ENCODE measurements around the gene DTNBP1. TPM values are rescaled to one million over a fixed set of nuclear protein-coding genes. Genes with fewer than 3 reads are reported as not detected.

DTNBP1 gene
- total RNA-seq, 1 donor from 2014 or later = 18.2 TPM

- TF ChIP-seq POLR2A (IDR thresholded peaks at IDR 0.05) = no peak
- no peak for TF ChIP-seq POLR2AphosphoS5 (IDR thresholded peaks at IDR 0.05; ENCODE audit: insufficient read depth in 1 of 2, low read depth in 1 of 2)
- TF ChIP-seq, protein P1, sequence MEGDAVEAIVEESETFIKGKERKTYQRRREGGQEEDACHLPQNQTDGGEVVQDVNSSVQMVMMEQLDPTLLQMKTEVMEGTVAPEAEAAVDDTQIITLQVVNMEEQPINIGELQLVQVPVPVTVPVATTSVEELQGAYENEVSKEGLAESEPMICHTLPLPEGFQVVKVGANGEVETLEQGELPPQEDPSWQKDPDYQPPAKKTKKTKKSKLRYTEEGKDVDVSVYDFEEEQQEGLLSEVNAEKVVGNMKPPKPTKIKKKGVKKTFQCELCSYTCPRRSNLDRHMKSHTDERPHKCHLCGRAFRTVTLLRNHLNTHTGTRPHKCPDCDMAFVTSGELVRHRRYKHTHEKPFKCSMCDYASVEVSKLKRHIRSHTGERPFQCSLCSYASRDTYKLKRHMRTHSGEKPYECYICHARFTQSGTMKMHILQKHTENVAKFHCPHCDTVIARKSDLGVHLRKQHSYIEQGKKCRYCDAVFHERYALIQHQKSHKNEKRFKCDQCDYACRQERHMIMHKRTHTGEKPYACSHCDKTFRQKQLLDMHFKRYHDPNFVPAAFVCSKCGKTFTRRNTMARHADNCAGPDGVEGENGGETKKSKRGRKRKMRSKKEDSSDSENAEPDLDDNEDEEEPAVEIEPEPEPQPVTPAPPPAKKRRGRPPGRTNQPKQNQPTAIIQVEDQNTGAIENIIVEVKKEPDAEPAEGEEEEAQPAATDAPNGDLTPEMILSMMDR (IDR thresholded peaks at IDR 0.05) = no peak
- H3K9me3 ChIP-seq = no peaks in the 10 kb centered on the region
- intact Hi-C loops (cut with DNase I) = loop anchor here (10.0 kb wide), 1 partner anchor 426 kb away; the partner anchor contains the start of gene MYLIP
- no peaks in the 10 kb centered on the region for H3K36me3 ChIP-seq
- no peak overlapping the region for H3K27ac ChIP-seq
- H3K4me1 ChIP-seq = no peaks in the 10 kb centered on the region
- H3K27me3 ChIP-seq = no peaks in the 10 kb centered on the region
- no peak overlapping the region for H3K4me3 ChIP-seq
- DNase-seq (ENCODE audit: extremely low spot score in 2 of 2) = no peak
Observed at GRCh38 chr6:15698471-15698870, 35.6 kb upstream of the DTNBP1 start.

DNA sequence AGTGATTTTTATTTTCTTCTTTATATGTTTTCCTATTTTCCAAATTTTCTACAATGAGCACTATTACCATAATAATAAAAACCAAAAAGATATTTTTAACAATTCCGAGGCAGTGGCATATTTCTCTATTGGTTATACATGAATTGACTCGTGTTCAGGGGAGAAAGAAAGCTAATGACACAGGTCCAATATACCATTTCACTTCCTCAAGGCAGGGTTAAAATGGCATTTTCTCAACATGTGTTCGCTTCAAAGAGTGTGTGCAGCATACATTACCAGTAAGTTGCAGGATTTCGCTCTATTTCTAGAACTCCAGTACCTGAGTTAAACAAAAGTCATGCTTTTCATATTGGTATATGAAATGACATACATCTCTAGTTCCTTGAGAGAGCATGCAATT lies 35.1 kb upstream of the DTNBP1 start:
- Histone ChIP-seq H3K4me3 (no peak overlapping the region), H3K4me1 (no peaks in the 10 kb centered on the region), H3K36me3 (no peaks in the 10 kb centered on the region), H3K27ac (no peak overlapping the region), H3K27me3 (no peaks in the 10 kb centered on the region), H3K9me3 (no peaks in the 10 kb centered on the region)
- intact Hi-C loops (cut with DNase I) = loop anchor here (10.0 kb wide), 1 partner anchor 427 kb away; the partner anchor contains the start of gene MYLIP
- no peak for TF ChIP-seq POLR2A (IDR thresholded peaks at IDR 0.05)
- TF ChIP-seq POLR2AphosphoS5 (IDR thresholded peaks at IDR 0.05; ENCODE audit: insufficient read depth in 1 of 2, low read depth in 1 of 2) = no peak
- TF ChIP-seq, protein P1 (IDR thresholded peaks at IDR 0.05) = no peak
- no peak for DNase-seq (ENCODE audit: extremely low spot score in 2 of 2)

DNA sequence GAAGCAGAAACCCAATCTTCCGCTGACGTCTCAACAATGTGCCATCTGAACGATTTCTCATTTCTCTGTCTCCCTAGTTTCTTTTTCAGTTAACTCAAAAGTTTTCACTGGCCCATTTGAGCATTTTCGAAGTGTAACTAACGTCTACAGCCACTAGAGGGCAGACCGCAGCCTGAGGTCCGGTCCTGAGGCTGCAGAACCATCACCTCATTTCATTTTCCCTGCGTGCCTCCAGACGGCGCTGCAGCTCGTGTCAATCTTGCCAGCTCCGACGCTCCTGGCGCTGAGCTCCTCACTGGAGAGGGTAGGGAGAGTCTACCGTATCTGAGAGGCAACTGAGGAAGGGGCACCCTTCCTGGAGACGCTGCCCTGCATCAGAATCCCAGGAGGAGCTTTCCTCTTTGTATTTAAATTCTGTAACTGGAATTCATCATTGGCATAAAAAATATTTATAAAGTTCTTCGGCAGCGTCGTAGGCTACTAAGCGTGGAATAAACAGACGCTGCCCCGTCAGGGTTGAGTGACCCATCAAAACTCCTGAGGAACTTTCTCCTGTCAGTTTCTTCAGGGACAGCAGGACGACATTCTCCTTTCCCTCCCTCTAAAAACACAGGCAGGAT lies 28.5 kb upstream of the DTNBP1 start:
- Histone ChIP-seq H3K9me3 (no peaks in the 10 kb centered on the region), H3K4me3 (peak overlapping the region; percentile 34 to 37), H3K27me3 (no peaks in the 10 kb centered on the region), H3K36me3 (no peaks in the 10 kb centered on the region), H3K27ac (peak overlapping the region; percentile 35), H3K4me1 (peaks cover 11% of the 10 kb centered on the region)
- TF ChIP-seq POLR2A (IDR thresholded peaks at IDR 0.05) (no peak), POLR2AphosphoS5 (IDR thresholded peaks at IDR 0.05; ENCODE audit: insufficient read depth in 1 of 2, low read depth in 1 of 2) (peak; percentile 76)
- TF ChIP-seq, protein P1 (IDR thresholded peaks at IDR 0.05) = peak; percentile 99 to 100 (median 99)
- DNase-seq (ENCODE audit: extremely low spot score in 2 of 2) = peak in 1 of 2 donors; percentile 90
- intact Hi-C loops (cut with DNase I) = loop anchor here (5.0 to 10.0 kb wide), 2 partner anchors 433 to 516 kb away; partner anchors contain the start of gene MYLIP

GRCh38 chr6:15690510-15690909 lies 27.7 kb upstream of the DTNBP1 start:
- no peak for DNase-seq (ENCODE audit: extremely low spot score in 2 of 2)
- no peaks in the 10 kb centered on the region for H3K27me3 ChIP-seq
- no peaks in the 10 kb centered on the region for H3K9me3 ChIP-seq
- H3K4me3 ChIP-seq = no peak overlapping the region
- no peaks in the 10 kb centered on the region for H3K36me3 ChIP-seq
- TF ChIP-seq, protein P1 (IDR thresholded peaks at IDR 0.05) = no peak
- TF ChIP-seq POLR2A (IDR thresholded peaks at IDR 0.05) = no peak
- no peak for TF ChIP-seq POLR2AphosphoS5 (IDR thresholded peaks at IDR 0.05; ENCODE audit: insufficient read depth in 1 of 2, low read depth in 1 of 2)
- peak overlapping the region; percentile 25 for H3K27ac ChIP-seq
- intact Hi-C loops (cut with DNase I) = loop anchor here (5.0 to 10.0 kb wide), 2 partner anchors 434 to 517 kb away; partner anchors contain the start of gene MYLIP
- H3K4me1 ChIP-seq = peaks cover 11% of the 10 kb centered on the region

All from vagina (tissue), 2 donors.